ENCODE results near the gene GALNT16. TPM values are rescaled to one million over a fixed set of nuclear protein-coding genes. Genes with fewer than 3 reads are reported as not detected.
A peak's percentile ranks its signal among the peaks of the same experiment; 100 is the strongest.

Gene GALNT16
- total RNA-seq, 1 experiment from 2014 or later: 3.8 TPM

GRCh38 chr14:69299286-69300035, 39.5 kb downstream of the GALNT16 start:
- peak in 1 of 2 experiments; percentile 11 for DNase-seq
- POLR2A ChIA-PET: no interaction called here
- Histone ChIP-seq H3K4me1 (no peaks in the 10 kb centered on the region), H3K36me3 (ENCODE audit: control insufficient read depth, insufficient read depth, low read length) (no peaks in the 10 kb centered on the region), H3K9me3 (no peaks in the 10 kb centered on the region), H3K4me3 (ENCODE audit: low read depth, low read length) (no peak overlapping the region), H3K27me3 (replicated peaks; ENCODE audit: control insufficient read depth, insufficient read depth, low read length) (no peaks in the 10 kb centered on the region)
- TF ChIP-seq, protein P1, sequence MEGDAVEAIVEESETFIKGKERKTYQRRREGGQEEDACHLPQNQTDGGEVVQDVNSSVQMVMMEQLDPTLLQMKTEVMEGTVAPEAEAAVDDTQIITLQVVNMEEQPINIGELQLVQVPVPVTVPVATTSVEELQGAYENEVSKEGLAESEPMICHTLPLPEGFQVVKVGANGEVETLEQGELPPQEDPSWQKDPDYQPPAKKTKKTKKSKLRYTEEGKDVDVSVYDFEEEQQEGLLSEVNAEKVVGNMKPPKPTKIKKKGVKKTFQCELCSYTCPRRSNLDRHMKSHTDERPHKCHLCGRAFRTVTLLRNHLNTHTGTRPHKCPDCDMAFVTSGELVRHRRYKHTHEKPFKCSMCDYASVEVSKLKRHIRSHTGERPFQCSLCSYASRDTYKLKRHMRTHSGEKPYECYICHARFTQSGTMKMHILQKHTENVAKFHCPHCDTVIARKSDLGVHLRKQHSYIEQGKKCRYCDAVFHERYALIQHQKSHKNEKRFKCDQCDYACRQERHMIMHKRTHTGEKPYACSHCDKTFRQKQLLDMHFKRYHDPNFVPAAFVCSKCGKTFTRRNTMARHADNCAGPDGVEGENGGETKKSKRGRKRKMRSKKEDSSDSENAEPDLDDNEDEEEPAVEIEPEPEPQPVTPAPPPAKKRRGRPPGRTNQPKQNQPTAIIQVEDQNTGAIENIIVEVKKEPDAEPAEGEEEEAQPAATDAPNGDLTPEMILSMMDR (IDR thresholded peaks at IDR 0.05; ENCODE audit: insufficient read depth in 1 of 2, low read depth in 1 of 2, low read length in 1 of 2, severe bottlenecking in 1 of 2, unreplicated experiment in 1 of 2): peak; percentile 21 to 38
- intact Hi-C loops (cut with micrococcal nuclease; ENCODE audit: unreplicated experiment): no loop called here
- no peak overlapping the region for H3K27ac Mint-ChIP-seq (ENCODE audit: unreplicated experiment)
- peaks cover 1% of the 10 kb centered on the region for H3K27me3 Mint-ChIP-seq (ENCODE audit: insufficient read depth, unreplicated experiment)
- H3K4me3 Mint-ChIP-seq (ENCODE audit: unreplicated experiment): no peak overlapping the region
- no peaks in the 10 kb centered on the region for H3K9me3 Mint-ChIP-seq (ENCODE audit: unreplicated experiment)
- H3K36me3 Mint-ChIP-seq (ENCODE audit: insufficient read depth, unreplicated experiment): no peaks in the 10 kb centered on the region
- no TSS peak for BruUV-seq (replicated peaks)
- CTCF ChIA-PET: interaction anchor here (0.6 kb wide), 2 partner anchors 54 to 98 kb away, joined by 3 to 6 read pairs; no protein-coding TSS in a partner anchor
- H3K4me1 Mint-ChIP-seq (ENCODE audit: low read depth, unreplicated experiment): no peaks in the 10 kb centered on the region

GRCh38 chr14:69300601-69301221, 40.8 kb downstream of the GALNT16 start:
- no peaks in the 10 kb centered on the region for H3K27me3 ChIP-seq (replicated peaks; ENCODE audit: control insufficient read depth, insufficient read depth, low read length)
- H3K36me3 ChIP-seq (ENCODE audit: control insufficient read depth, insufficient read depth, low read length): no peaks in the 10 kb centered on the region
- intact Hi-C loops (cut with micrococcal nuclease; ENCODE audit: unreplicated experiment): no loop called here
- H3K27ac Mint-ChIP-seq (ENCODE audit: unreplicated experiment): no peak overlapping the region
- no TSS peak for BruUV-seq (replicated peaks)
- ChIA-PET CTCF (interaction anchor here (1.2 kb wide), 1 partner anchor 13 kb away, joined by 5 read pairs; no protein-coding TSS in a partner anchor), POLR2A (no interaction called here)
- TF ChIP-seq, protein P1 (IDR thresholded peaks at IDR 0.05; ENCODE audit: insufficient read depth in 1 of 2, low read depth in 1 of 2, low read length in 1 of 2, severe bottlenecking in 1 of 2, unreplicated experiment in 1 of 2): no peak
- DNase-seq: no peak
- no peaks in the 10 kb centered on the region for H3K4me1 Mint-ChIP-seq (ENCODE audit: low read depth, unreplicated experiment)
- H3K36me3 Mint-ChIP-seq (ENCODE audit: insufficient read depth, unreplicated experiment): no peaks in the 10 kb centered on the region
- H3K9me3 Mint-ChIP-seq (ENCODE audit: unreplicated experiment): no peaks in the 10 kb centered on the region
- no peak overlapping the region for H3K4me3 ChIP-seq (ENCODE audit: low read depth, low read length)
- no peaks in the 10 kb centered on the region for H3K9me3 ChIP-seq
- peaks cover 4% of the 10 kb centered on the region for H3K27me3 Mint-ChIP-seq (ENCODE audit: insufficient read depth, unreplicated experiment)
- no peaks in the 10 kb centered on the region for H3K4me1 ChIP-seq
- H3K4me3 Mint-ChIP-seq (ENCODE audit: unreplicated experiment): no peak overlapping the region

GRCh38 chr14:69303086-69303485, 43.1 kb downstream of the GALNT16 start:
- ChIA-PET CTCF (no interaction called here), POLR2A (no interaction called here)
- no peaks in the 10 kb centered on the region for H3K9me3 ChIP-seq
- Mint-ChIP-seq H3K36me3 (ENCODE audit: insufficient read depth, unreplicated experiment) (no peaks in the 10 kb centered on the region), H3K9me3 (ENCODE audit: unreplicated experiment) (no peaks in the 10 kb centered on the region), H3K27ac (ENCODE audit: unreplicated experiment) (no peak overlapping the region), H3K27me3 (ENCODE audit: insufficient read depth, unreplicated experiment) (peaks cover 7% of the 10 kb centered on the region), H3K4me3 (ENCODE audit: unreplicated experiment) (no peak overlapping the region), H3K4me1 (ENCODE audit: low read depth, unreplicated experiment) (no peaks in the 10 kb centered on the region)
- no TSS peak for BruUV-seq (replicated peaks)
- H3K4me1 ChIP-seq: no peaks in the 10 kb centered on the region
- no peaks in the 10 kb centered on the region for H3K36me3 ChIP-seq (ENCODE audit: control insufficient read depth, insufficient read depth, low read length)
- TF ChIP-seq, protein P1 (IDR thresholded peaks at IDR 0.05; ENCODE audit: insufficient read depth in 1 of 2, low read depth in 1 of 2, low read length in 1 of 2, severe bottlenecking in 1 of 2, unreplicated experiment in 1 of 2): no peak
- intact Hi-C loops (cut with micrococcal nuclease; ENCODE audit: unreplicated experiment): no loop called here
- DNase-seq: peak in 1 of 2 experiments; percentile 7
- no peak overlapping the region for H3K4me3 ChIP-seq (ENCODE audit: low read depth, low read length)
- H3K27me3 ChIP-seq (replicated peaks; ENCODE audit: control insufficient read depth, insufficient read depth, low read length): no peaks in the 10 kb centered on the region
